ENCODE data around the gene PEPD.

Gene PEPD

DNA sequence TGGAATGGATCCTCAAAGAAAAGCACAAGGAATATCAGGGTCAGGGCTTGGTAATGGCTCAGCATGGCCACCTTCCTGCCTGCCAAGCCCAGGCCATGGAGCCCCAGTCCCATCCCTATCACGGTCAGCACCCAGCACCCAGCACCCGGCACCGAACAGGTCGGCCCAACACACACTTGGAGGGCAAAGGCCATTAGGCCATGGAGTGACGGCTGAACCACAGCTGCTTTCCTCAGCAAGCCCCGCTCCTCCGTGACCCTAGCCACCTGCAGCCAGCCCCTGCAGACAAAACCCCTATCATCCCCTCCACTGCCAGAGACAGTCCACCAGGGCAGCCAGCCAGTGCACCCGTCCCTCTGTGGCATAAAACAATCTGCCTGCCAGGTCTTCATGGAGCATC is 20.6 kb downstream of the PEPD start:
- Histone ChIP-seq H3K9me2 (replicated peaks; ENCODE audit: insufficient read depth, low read length) (no peaks in the 10 kb centered on the region), H2AFZ (ENCODE audit: low read depth, low read length, severe bottlenecking) (no peak overlapping the region), H3K27me3 (ENCODE audit: low read length) (no peaks in the 10 kb centered on the region), H3K4me2 (ENCODE audit: low read depth, low read length, poor library complexity, severe bottlenecking) (no peak overlapping the region), H3K27ac (ENCODE audit: low read depth, low read length) (no peak overlapping the region), H3F3A (ENCODE audit: insufficient read depth) (no peaks in the 10 kb centered on the region), H4K20me1 (ENCODE audit: low read depth, low read length) (no peaks in the 10 kb centered on the region), H3K9me3 (ENCODE audit: insufficient read depth, low read length) (no peaks in the 10 kb centered on the region), H3K4me3 (ENCODE audit: insufficient read depth, low read length, poor library complexity, severe bottlenecking) (no peak overlapping the region), H3K9ac (ENCODE audit: low read length) (no peak overlapping the region), H3K79me2 (ENCODE audit: insufficient read depth, low read length) (no peaks in the 10 kb centered on the region), H3K36me3 (ENCODE audit: low read length) (no peaks in the 10 kb centered on the region)
- TF ChIP-seq EZH2phosphoT487 (conservative IDR thresholded peaks at IDR 0.05; ENCODE audit: low read length), result no peak
- TF ChIP-seq, protein P1, sequence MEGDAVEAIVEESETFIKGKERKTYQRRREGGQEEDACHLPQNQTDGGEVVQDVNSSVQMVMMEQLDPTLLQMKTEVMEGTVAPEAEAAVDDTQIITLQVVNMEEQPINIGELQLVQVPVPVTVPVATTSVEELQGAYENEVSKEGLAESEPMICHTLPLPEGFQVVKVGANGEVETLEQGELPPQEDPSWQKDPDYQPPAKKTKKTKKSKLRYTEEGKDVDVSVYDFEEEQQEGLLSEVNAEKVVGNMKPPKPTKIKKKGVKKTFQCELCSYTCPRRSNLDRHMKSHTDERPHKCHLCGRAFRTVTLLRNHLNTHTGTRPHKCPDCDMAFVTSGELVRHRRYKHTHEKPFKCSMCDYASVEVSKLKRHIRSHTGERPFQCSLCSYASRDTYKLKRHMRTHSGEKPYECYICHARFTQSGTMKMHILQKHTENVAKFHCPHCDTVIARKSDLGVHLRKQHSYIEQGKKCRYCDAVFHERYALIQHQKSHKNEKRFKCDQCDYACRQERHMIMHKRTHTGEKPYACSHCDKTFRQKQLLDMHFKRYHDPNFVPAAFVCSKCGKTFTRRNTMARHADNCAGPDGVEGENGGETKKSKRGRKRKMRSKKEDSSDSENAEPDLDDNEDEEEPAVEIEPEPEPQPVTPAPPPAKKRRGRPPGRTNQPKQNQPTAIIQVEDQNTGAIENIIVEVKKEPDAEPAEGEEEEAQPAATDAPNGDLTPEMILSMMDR (IDR thresholded peaks at IDR 0.05; ENCODE audit: insufficient read depth, low read length, poor library complexity, severe bottlenecking), result no peak

DNA sequence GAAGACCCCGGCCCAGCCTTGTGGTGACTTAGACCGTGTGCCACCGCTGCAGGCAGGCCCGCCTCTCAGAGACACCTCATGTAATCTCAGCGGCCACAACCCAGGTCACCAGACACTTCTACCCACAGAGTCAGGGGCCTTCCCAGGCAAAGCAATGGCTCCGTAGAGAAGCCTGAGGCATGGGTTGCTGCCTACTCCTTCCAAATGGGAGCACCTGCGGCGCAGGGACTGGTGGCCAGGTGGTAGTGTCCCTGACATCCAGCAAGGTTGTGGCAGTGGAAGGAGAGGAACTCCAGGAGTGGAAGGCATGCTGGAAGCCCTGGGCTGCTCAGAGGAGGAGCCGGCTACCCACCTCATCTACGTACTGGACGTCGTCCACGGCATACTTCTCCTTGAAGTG is 21.0 kb downstream of the PEPD start:
- Histone ChIP-seq H3K9ac (ENCODE audit: low read length) (no peak overlapping the region), H2AFZ (ENCODE audit: low read depth, low read length, severe bottlenecking) (no peak overlapping the region), H3K36me3 (ENCODE audit: low read length) (no peaks in the 10 kb centered on the region), H3K9me3 (ENCODE audit: insufficient read depth, low read length) (no peaks in the 10 kb centered on the region), H3F3A (ENCODE audit: insufficient read depth) (no peaks in the 10 kb centered on the region), H3K9me2 (replicated peaks; ENCODE audit: insufficient read depth, low read length) (no peaks in the 10 kb centered on the region), H3K79me2 (ENCODE audit: insufficient read depth, low read length) (no peaks in the 10 kb centered on the region), H3K27ac (ENCODE audit: low read depth, low read length) (no peak overlapping the region), H4K20me1 (ENCODE audit: low read depth, low read length) (no peaks in the 10 kb centered on the region), H3K4me3 (ENCODE audit: insufficient read depth, low read length, poor library complexity, severe bottlenecking) (no peak overlapping the region), H3K4me2 (ENCODE audit: low read depth, low read length, poor library complexity, severe bottlenecking) (no peak overlapping the region), H3K27me3 (ENCODE audit: low read length) (no peaks in the 10 kb centered on the region)
- no peak for TF ChIP-seq EZH2phosphoT487 (conservative IDR thresholded peaks at IDR 0.05; ENCODE audit: low read length)
- TF ChIP-seq, protein P1 (IDR thresholded peaks at IDR 0.05; ENCODE audit: insufficient read depth, low read length, poor library complexity, severe bottlenecking), result no peak

DNA sequence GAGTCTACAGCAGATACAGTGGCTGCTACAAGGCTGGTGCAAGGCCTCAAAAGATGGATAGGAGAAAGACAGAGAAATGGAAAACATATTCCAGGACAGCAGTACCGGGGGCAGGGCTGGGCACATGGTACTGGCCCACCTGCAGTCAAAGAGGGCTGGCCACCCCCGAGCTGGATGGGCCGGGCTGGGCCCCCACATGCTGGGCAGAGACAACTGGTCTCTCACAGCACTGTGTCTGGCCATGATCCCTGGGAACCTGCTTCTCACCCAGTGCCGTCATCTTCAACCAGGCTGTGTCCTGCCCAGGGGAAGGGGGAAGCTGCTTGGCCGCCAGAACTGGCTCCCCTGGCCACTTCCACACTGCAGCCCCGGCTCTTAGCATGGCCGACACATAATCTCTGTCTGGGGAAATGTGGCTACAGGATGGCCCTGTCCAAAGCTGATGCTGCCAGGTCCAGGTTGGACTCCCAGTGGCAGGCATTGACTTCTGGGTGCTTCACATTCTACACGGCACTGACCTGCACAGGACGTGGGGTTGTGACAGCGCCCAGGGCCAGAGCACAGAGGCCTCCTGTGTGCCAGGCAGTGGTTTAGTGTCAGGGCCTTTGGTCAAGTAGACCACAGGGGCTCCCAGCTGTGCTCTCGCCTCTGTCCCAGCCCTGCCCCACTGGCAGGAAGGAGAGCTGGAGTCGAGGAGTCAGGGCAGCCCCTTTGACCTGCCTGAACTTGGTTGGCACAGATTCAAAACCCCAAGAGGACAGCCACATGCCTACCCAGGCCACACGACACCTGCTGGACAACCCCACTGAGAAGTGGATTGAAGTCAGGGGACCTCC is 21.7 kb downstream of the PEPD start:
- H4K20me1 ChIP-seq (ENCODE audit: low read depth, low read length), result no peaks in the 10 kb centered on the region
- H3K9me3 ChIP-seq (ENCODE audit: insufficient read depth, low read length), result no peaks in the 10 kb centered on the region
- H3K4me2 ChIP-seq (ENCODE audit: low read depth, low read length, poor library complexity, severe bottlenecking), result no peak overlapping the region
- TF ChIP-seq, protein P1 (IDR thresholded peaks at IDR 0.05; ENCODE audit: insufficient read depth, low read length, poor library complexity, severe bottlenecking), result no peak
- no peaks in the 10 kb centered on the region for H3K36me3 ChIP-seq (ENCODE audit: low read length)
- H3K79me2 ChIP-seq (ENCODE audit: insufficient read depth, low read length), result no peaks in the 10 kb centered on the region
- H3K9ac ChIP-seq (ENCODE audit: low read length), result no peak overlapping the region
- H3K27ac ChIP-seq (ENCODE audit: low read depth, low read length), result no peak overlapping the region
- no peak overlapping the region for H3K4me3 ChIP-seq (ENCODE audit: insufficient read depth, low read length, poor library complexity, severe bottlenecking)
- no peak overlapping the region for H2AFZ ChIP-seq (ENCODE audit: low read depth, low read length, severe bottlenecking)
- no peaks in the 10 kb centered on the region for H3F3A ChIP-seq (ENCODE audit: insufficient read depth)
- H3K27me3 ChIP-seq (ENCODE audit: low read length), result no peaks in the 10 kb centered on the region
- no peaks in the 10 kb centered on the region for H3K9me2 ChIP-seq (replicated peaks; ENCODE audit: insufficient read depth, low read length)
